ENCODE measurements around the gene DEPDC7. TPM values are rescaled to one million over a fixed set of nuclear protein-coding genes. Genes with fewer than 3 reads are reported as not detected.

Gene DEPDC7
- total and polyA plus RNA-seq, 2 of the 8 experiments (the other 6 are each of a cell fraction or from before 2014, with no cell fraction given) = 3.1 to 7.6 TPM

DNA sequence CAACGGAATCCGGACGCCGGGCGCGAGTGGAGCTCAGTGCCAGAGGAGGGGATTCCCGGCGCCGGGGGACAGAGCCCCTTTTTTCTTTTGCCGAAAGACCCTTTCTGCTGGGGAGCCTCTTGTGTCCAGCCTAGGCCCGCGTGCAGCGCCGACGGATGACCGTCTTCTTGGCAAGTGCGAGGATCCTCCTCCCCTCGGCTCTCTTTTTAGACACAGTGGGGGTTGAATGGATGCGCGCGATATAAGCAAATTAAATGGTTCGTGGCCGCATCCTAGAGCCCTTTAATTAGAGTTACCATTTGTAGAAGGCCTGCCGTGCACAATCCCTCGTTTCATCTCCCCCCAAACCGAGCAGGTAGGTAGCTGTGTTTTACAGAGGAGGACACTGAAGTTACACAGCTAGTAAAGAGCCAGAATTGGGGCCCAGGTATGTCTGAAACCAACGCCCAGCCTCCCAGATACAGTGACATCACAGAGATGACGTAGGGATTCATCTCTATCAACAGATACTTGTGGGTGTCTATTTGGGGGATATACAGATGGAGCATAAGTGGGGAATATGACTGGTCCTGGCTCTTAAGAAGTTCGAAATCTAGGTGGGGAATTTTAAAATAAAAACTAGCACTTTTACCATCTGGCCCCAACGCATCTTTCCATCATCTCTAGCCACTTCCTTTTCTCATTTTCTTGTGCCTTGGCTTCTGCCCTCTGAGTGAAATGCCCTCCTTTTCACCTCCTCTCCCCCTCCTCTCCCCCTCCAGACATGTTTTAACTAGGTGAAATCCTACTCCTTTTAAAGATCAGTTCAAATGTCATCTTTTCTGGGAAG, 24.6 kb downstream of the DEPDC7 start:
- no peaks in the 10 kb centered on the region for H3K27me3 ChIP-seq (replicated peaks in 1 of 4; ENCODE audit: control insufficient read depth in 3 of 4, extremely low read depth in 1 of 4, insufficient read depth in 3 of 4, low read length in 3 of 4)
- no peaks in the 10 kb centered on the region for H3K79me1 ChIP-seq (ENCODE audit: low read depth, low read length)
- peak overlapping the region; percentile 97; the same call in 1 of the 2 replicates for H3K27ac ChIP-seq (ENCODE audit: low read depth, low read length)
- no peak overlapping the region for H3K23ac ChIP-seq (ENCODE audit: insufficient read length)
- FAIRE-seq (no peak), DNase-seq (ENCODE audit: low read depth in 1 of 2, low spot score in 2 of 2) (no peak)
- peak overlapping the region; percentile 49; the same call in 1 of the 2 replicates for H2BK5ac ChIP-seq (ENCODE audit: low read depth, low read length)
- no peaks in the 10 kb centered on the region for H4K20me1 ChIP-seq (replicated peaks in 1 of 2; ENCODE audit: control insufficient read depth in 1 of 2, insufficient read depth in 2 of 2, low read length in 2 of 2)
- no peak overlapping the region for H2BK15ac ChIP-seq (ENCODE audit: low read length)
- POLR2A ChIA-PET (ENCODE audit: partially characterized antibody) = interaction anchor here (0.6 to 3.8 kb wide), 20 partner anchors 11 to 1010 kb away, joined by 3 to 21 read pairs (median 4); partner anchors contain the start of genes CSTF3, DEPDC7 and QSER1
- no peak overlapping the region for H3K56ac ChIP-seq (replicated peaks; ENCODE audit: insufficient read length, low read depth, low read length)
- H3K9ac ChIP-seq (replicated peaks in 1 of 4; ENCODE audit: extremely low read depth in 1 of 4, low read depth in 3 of 4, low read length in 3 of 4) = peak overlapping the region; percentile 84 to 95 (median 90)
- no peak overlapping the region for H4K5ac ChIP-seq (ENCODE audit: insufficient read length, low read depth, low read length)
- H4K91ac ChIP-seq (replicated peaks; ENCODE audit: insufficient read length, low read length) = no peak overlapping the region
- 0 out of 4 replicates have a peak, but pooled peaks cover 0 to 3% of the 10 kb centered on the region in 2 experiments for H3K79me2 ChIP-seq (ENCODE audit: control insufficient read depth in 1 of 2, insufficient read depth in 2 of 2, low read length in 2 of 2)
- no peak overlapping the region for H3K14ac ChIP-seq (ENCODE audit: insufficient read length)
- no peaks in the 10 kb centered on the region for H3K9me3 ChIP-seq (ENCODE audit: insufficient read depth in 2 of 2, low read depth in 1 of 2, low read length in 1 of 2)
- H3K36me3 ChIP-seq (ENCODE audit: control insufficient read depth in 2 of 4, insufficient read depth in 4 of 4, low read length in 3 of 4) = peaks cover 0 to 13% (median 6%) of the 10 kb centered on the region in 4 experiments; a peak in 3 of 8 replicates
- no peak overlapping the region for H2AK5ac ChIP-seq (ENCODE audit: low read depth, low read length)
- no peak overlapping the region for H3K18ac ChIP-seq (ENCODE audit: extremely low read depth, low read length)
- peaks cover 0 to 5% (median 4%) of the 10 kb centered on the region in 4 experiments; a peak in 4 of 7 replicates for H3K4me1 ChIP-seq (replicated peaks in 1 of 4; ENCODE audit: control insufficient read depth in 3 of 4, insufficient read depth in 4 of 4, low read length in 3 of 4)
- TF ChIP-seq RBBP5 (IDR thresholded peaks at IDR 0.05; ENCODE audit: borderline replicate concordance, low read depth, low read length) = 0 out of 2 replicates have a peak, but pooled peaks have one; percentile 24
- TF ChIP-seq, protein P1, sequence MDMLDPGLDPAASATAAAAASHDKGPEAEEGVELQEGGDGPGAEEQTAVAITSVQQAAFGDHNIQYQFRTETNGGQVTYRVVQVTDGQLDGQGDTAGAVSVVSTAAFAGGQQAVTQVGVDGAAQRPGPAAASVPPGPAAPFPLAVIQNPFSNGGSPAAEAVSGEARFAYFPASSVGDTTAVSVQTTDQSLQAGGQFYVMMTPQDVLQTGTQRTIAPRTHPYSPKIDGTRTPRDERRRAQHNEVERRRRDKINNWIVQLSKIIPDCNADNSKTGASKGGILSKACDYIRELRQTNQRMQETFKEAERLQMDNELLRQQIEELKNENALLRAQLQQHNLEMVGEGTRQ (IDR thresholded peaks at IDR 0.05; ENCODE audit: low read length) = no peak
- TF ChIP-seq, protein P2, sequence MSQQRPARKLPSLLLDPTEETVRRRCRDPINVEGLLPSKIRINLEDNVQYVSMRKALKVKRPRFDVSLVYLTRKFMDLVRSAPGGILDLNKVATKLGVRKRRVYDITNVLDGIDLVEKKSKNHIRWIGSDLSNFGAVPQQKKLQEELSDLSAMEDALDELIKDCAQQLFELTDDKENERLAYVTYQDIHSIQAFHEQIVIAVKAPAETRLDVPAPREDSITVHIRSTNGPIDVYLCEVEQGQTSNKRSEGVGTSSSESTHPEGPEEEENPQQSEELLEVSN (IDR thresholded peaks at IDR 0.05) = peak; percentile 40; the same call in 1 of the 2 replicates
- TF ChIP-seq CREB1 (IDR thresholded peaks at IDR 0.05) = peak; percentile 52
- H2BK12ac ChIP-seq (ENCODE audit: low read depth, low read length) = no peak overlapping the region
- H3K4me2 ChIP-seq (ENCODE audit: insufficient read depth in 1 of 2, low read depth in 2 of 2, low read length in 2 of 2) = peak overlapping the region; percentile 70 to 81
- H2AFZ ChIP-seq (ENCODE audit: low read length) = peak overlapping the region; percentile 66; the same call in 1 of the 2 replicates
- no peaks in the 10 kb centered on the region; the same call in 1 of the 2 replicates for H3K23me2 ChIP-seq (ENCODE audit: low read depth, low read length)
- H3K4me3 ChIP-seq (ENCODE audit: extremely low read depth in 1 of 4, insufficient read depth in 2 of 4, low read depth in 3 of 4, low read length in 4 of 4) = peak overlapping the region; percentile 77 to 89 (median 82)
- WGBS, 2 experiments (ENCODE audit: extremely low coverage in 1 of 2, insufficient coverage in 1 of 2, insufficient read length in 1 of 2, insufficient replicate concordance in 2 of 2, low coverage in 1 of 2, low lambda C conversion rate in 2 of 2, missing lambda C conversion rate in 1 of 2) = 19% methylated on average over 16 of the region's 30 CpGs; no CpG with 5 or more reads in 1 of the 2 experiments
- no peak overlapping the region for H3K4ac ChIP-seq (replicated peaks; ENCODE audit: insufficient read length, low read depth, low read length)
- no peak overlapping the region for H2BK120ac ChIP-seq (replicated peaks; ENCODE audit: low read depth, low read length)
- H4K8ac ChIP-seq (ENCODE audit: extremely low read depth, insufficient read depth, low read length) = peak overlapping the region; percentile 98; the same call in 1 of the 2 replicates
- no peak overlapping the region for H2BK20ac ChIP-seq (ENCODE audit: low read length)
- CTCF ChIA-PET (ENCODE audit: partially characterized antibody) = interaction anchor here (0.6 to 1.8 kb wide), 7 partner anchors 12 to 769 kb away, joined by 3 to 5 read pairs (median 3); partner anchors contain the start of gene DEPDC7

All from H1 (cell line).